Measurements from ENCODE around the gene ZBTB40. TPM values are rescaled to one million over a fixed set of nuclear protein-coding genes. Genes with fewer than 3 reads are reported as not detected.

The ZBTB40 gene
- total and polyA plus RNA-seq, 2 of the 13 experiments (the other 11 are each of a cell fraction or from before 2014, with no cell fraction given) = 8.8 to 16.5 TPM

GRCh38 chr1:22498463-22498862 lies 46.8 kb downstream of the ZBTB40 start:
- in situ Hi-C loops (cut with HindIII; ENCODE audit: extremely low pct_ligation_motif_present, low pct_unique_long_range_greater_than_20kb) = no loop called here
- BruUV-seq (replicated peaks) = no TSS peak
- CTCF ChIA-PET (ENCODE audit: low intra/inter-chr PET ratio, low total read pairs) = no interaction called here

More at GRCh38 chr1:22498463-22498862, 46.8 kb downstream of the ZBTB40 start:
- Histone ChIP-seq H3K4me3 (replicated peaks in 1 of 3; ENCODE audit: insufficient read depth in 1 of 3, low read depth in 2 of 3, low read length in 3 of 3) (no peak overlapping the region), H3K9ac (ENCODE audit: insufficient read depth, low read depth, low read length) (no peak overlapping the region), H4K20me1 (ENCODE audit: insufficient read depth, low read length) (no peaks in the 10 kb centered on the region), H3K27me3 (ENCODE audit: control insufficient read depth in 1 of 2, insufficient read depth in 2 of 2, low read length in 2 of 2) (no peaks in the 10 kb centered on the region), H3K4me1 (ENCODE audit: insufficient read depth, low read length) (peaks cover 5% of the 10 kb centered on the region), H3K9me3 (ENCODE audit: low read length) (no peaks in the 10 kb centered on the region), H3K36me3 (replicated peaks in 1 of 2; ENCODE audit: control insufficient read depth in 1 of 2, insufficient read depth in 2 of 2, low read length in 2 of 2) (peaks cover 4 to 31% of the 10 kb centered on the region in 2 experiments; a peak in 4 of 5 replicates), H2AFZ (ENCODE audit: low read length) (no peak overlapping the region), H3K27ac (ENCODE audit: extremely low read length, insufficient read depth, low read length) (no peak overlapping the region), H3K4me2 (ENCODE audit: low read depth, low read length) (no peak overlapping the region), H3K79me2 (ENCODE audit: insufficient read depth, low read length) (peaks cover 2% of the 10 kb centered on the region)
- ATAC-seq = no peak
- WGBS (ENCODE audit: low lambda C conversion rate) = 94% methylated on average over 2 of the region's 2 CpGs
- intact Hi-C loops (cut with micrococcal nuclease; ENCODE audit: unreplicated experiment) = no loop called here
- no peak for FAIRE-seq
- no peak for DNase-seq (ENCODE audit: low spot score)
- POLR2A ChIA-PET = no interaction called here
- TF ChIP-seq NR2F6 (IDR thresholded peaks at IDR 0.05) = no peak
- TF ChIP-seq NR2F6 (CRISPR knock-in tag; IDR thresholded peaks at IDR 0.05) = no peak
- TF ChIP-seq, protein P1, sequence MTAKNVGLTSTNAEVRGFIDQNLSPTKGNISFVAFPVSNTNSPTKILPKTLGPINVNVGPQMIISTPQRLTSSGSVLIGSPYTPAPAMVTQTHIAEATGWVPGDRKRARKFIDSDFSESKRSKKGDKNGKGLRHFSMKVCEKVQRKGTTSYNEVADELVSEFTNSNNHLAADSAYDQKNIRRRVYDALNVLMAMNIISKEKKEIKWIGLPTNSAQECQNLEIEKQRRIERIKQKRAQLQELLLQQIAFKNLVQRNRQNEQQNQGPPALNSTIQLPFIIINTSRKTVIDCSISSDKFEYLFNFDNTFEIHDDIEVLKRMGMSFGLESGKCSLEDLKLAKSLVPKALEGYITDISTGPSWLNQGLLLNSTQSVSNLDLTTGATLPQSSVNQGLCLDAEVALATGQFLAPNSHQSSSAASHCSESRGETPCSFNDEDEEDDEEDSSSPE (CRISPR knock-in tag; IDR thresholded peaks at IDR 0.05) = no peak
- no peak for TF ChIP-seq GATAD1 (CRISPR knock-in tag; IDR thresholded peaks at IDR 0.05)
- no peak for TF ChIP-seq POGZ (CRISPR knock-in tag; IDR thresholded peaks at IDR 0.05)
- TF ChIP-seq, protein P2, sequence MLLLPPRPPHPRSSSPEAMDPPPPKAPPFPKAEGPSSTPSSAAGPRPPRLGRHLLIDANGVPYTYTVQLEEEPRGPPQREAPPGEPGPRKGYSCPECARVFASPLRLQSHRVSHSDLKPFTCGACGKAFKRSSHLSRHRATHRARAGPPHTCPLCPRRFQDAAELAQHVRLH (CRISPR knock-in tag; IDR thresholded peaks at IDR 0.05; ENCODE audit: borderline replicate concordance, low read depth) = no peak
- TF ChIP-seq HNF4A (CRISPR knock-in tag; IDR thresholded peaks at IDR 0.05) = no peak
- TF ChIP-seq ZNF619 (CRISPR knock-in tag; IDR thresholded peaks at IDR 0.05) = no peak
- no peak for TF ChIP-seq PITX1 (CRISPR knock-in tag; IDR thresholded peaks at IDR 0.05)
- no peak for TF ChIP-seq NAIF1 (CRISPR knock-in tag; IDR thresholded peaks at IDR 0.05; ENCODE audit: borderline replicate concordance)
- TF ChIP-seq MAZ (IDR thresholded peaks at IDR 0.05; ENCODE audit: borderline replicate concordance, low read depth, low read length) = no peak
- no peak for TF ChIP-seq MAZ (CRISPR knock-in tag; IDR thresholded peaks at IDR 0.05; ENCODE audit: low read depth)
- TF ChIP-seq FOSL1 (CRISPR knock-in tag; IDR thresholded peaks at IDR 0.05; ENCODE audit: borderline replicate concordance) = no peak
- no peak for TF ChIP-seq RORA (CRISPR knock-in tag; IDR thresholded peaks at IDR 0.05)
- TF ChIP-seq ZNF496 (CRISPR knock-in tag; IDR thresholded peaks at IDR 0.05; ENCODE audit: insufficient replicate concordance) = no peak
- no peak for TF ChIP-seq ZNF687 (CRISPR knock-in tag; IDR thresholded peaks at IDR 0.05)
- no peak for TF ChIP-seq ZNF775 (CRISPR knock-in tag; IDR thresholded peaks at IDR 0.05; ENCODE audit: borderline replicate concordance)
- TF ChIP-seq, protein P3, sequence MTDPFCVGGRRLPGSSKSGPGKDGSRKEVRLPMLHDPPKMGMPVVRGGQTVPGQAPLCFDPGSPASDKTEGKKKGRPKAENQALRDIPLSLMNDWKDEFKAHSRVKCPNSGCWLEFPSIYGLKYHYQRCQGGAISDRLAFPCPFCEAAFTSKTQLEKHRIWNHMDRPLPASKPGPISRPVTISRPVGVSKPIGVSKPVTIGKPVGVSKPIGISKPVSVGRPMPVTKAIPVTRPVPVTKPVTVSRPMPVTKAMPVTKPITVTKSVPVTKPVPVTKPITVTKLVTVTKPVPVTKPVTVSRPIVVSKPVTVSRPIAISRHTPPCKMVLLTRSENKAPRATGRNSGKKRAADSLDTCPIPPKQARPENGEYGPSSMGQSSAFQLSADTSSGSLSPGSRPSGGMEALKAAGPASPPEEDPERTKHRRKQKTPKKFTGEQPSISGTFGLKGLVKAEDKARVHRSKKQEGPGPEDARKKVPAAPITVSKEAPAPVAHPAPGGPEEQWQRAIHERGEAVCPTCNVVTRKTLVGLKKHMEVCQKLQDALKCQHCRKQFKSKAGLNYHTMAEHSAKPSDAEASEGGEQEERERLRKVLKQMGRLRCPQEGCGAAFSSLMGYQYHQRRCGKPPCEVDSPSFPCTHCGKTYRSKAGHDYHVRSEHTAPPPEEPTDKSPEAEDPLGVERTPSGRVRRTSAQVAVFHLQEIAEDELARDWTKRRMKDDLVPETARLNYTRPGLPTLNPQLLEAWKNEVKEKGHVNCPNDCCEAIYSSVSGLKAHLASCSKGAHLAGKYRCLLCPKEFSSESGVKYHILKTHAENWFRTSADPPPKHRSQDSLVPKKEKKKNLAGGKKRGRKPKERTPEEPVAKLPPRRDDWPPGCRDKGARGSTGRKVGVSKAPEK (CRISPR knock-in tag; IDR thresholded peaks at IDR 0.05; ENCODE audit: borderline replicate concordance) = no peak

Data from HepG2 (cell line).